A172 (cell line): Measurements from ENCODE around the gene MLEC. TPM values are rescaled to one million over a fixed set of nuclear protein-coding genes. Genes with fewer than 3 reads are reported as not detected.

Experiments used
- DNase-seq: peaks from one replicate; pipeline ENCODE4 v3.0.0-alpha.2; 2015; ENCODE audit warnings: low spot score
- total RNA-seq: library from RNA; depleted of rRNA; stranded (reverse); fragments of >200 nt; shearing (Covaris generic); gene quantifications from 2 replicates; pipeline ENCODE4 v1.2.3, GENCODE V29; 2014; rRNA removed

Gene MLEC
- total RNA-seq, 1 experiment from 2014 or later = 120 TPM

GRCh38 chr12:120741476-120742421, 54.8 kb downstream of the MLEC start:
- DNase-seq = no peak

- no peak for DNase-seq
These were observed 58.1 kb downstream of the MLEC start for GRCh38 chr12:120744922-120745493.

GRCh38 chr12:120748242-120748641, 61.3 kb downstream of the MLEC start:
- DNase-seq = no peak

GRCh38 chr12:120749256-120749655, 62.3 kb downstream of the MLEC start:
- no peak for DNase-seq

- DNase-seq = no peak
These were observed 63.9 kb downstream of the MLEC start for GRCh38 chr12:120750806-120751205.

GRCh38 chr12:120751389-120751788, 64.4 kb downstream of the MLEC start:
- DNase-seq = no peak

Other genes starting within 250 kb of the MLEC start
- 636 and 726 TPM in 2 replicates for gene COX6A1, start 249.0 kb upstream of the MLEC start, total RNA-seq
- 67.3 and 73.1 TPM in 2 replicates for gene TRIAP1, start 240.8 kb upstream of the MLEC start, total RNA-seq
- 19.8 and 22.3 TPM in 2 replicates for gene GATC, start 240.7 kb upstream of the MLEC start, total RNA-seq
- 189 and 207 TPM in 2 replicates for gene SRSF9, start 217.4 kb upstream of the MLEC start, total RNA-seq
- gene DYNLL1, start 191.0 kb upstream of the MLEC start, total RNA-seq = 570 and 573 TPM in 2 replicates
- 30.2 and 39.2 TPM in 2 replicates for gene COQ5, start 158.0 kb upstream of the MLEC start, total RNA-seq
- 46.2 and 85.2 TPM in 2 replicates for gene RNF10, start 152.8 kb upstream of the MLEC start, total RNA-seq
- 54.7 and 60.3 TPM in 2 replicates for gene POP5, start 105.7 kb upstream of the MLEC start, total RNA-seq
- 0.83 TPM in 1 of 2 replicates, not detected in the other for gene CABP1, start 46.5 kb upstream of the MLEC start, total RNA-seq
- 15.5 and 18.1 TPM in 2 replicates for gene UNC119B, start 23.3 kb downstream of the MLEC start, total RNA-seq
- 1.8 TPM in 1 of 2 replicates, not detected in the other for gene ACADS, start 38.7 kb downstream of the MLEC start, total RNA-seq
- gene SPPL3, start 217.2 kb downstream of the MLEC start, total RNA-seq = 4.3 and 4.5 TPM in 2 replicates